Activated B cell treated with CpG ODN at 0.5 μM for 24 hours (primary cell): ENCODE data around the gene INCENP. TPM values are rescaled to one million over a fixed set of nuclear protein-coding genes. Genes with fewer than 3 reads are reported as not detected.

Source experiments
- ATAC-seq: fragments of 200-7000 bp; cut with Tn5 transposase; one replicate; pipeline ENCODE4 v1.10.0; 2021; ENCODE audit warnings: low read depth, mild to moderate bottlenecking, moderate library complexity
- CTCF ChIA-PET: fragments of 350-600 bp; sonication (Branson Sonifier 250); formaldehyde crosslinking; loops from one replicate; lab custom pipeline; 2021; ENCODE audit warnings: antibody characterized with exemption; lab: Charles Lee
- POLR2A ChIA-PET: fragments of 350-600 bp; sonication (Branson Sonifier 250); formaldehyde crosslinking; loops from one replicate; lab custom pipeline; 2021; ENCODE audit warnings: antibody characterized with exemption; lab: Charles Lee
- DNase-seq: peaks from one replicate; pipeline ENCODE4 v3.0.0; 2022
- H3K27ac Mint-ChIP-seq: one replicate; pipeline ENCODE4 v1.8.0; 2020; ENCODE audit warnings: mixed read lengths
- H3K27me3 Mint-ChIP-seq: one replicate; pipeline ENCODE4 v1.8.0; 2021; ENCODE audit warnings: mixed read lengths
- H3K36me3 Mint-ChIP-seq: one replicate; pipeline ENCODE4 v1.8.0; 2021; ENCODE audit warnings: low read depth, mixed read lengths
- H3K4me1 Mint-ChIP-seq: one replicate; pipeline ENCODE4 v1.8.0; 2021; ENCODE audit warnings: mixed read lengths
- H3K4me3 Mint-ChIP-seq: one replicate; pipeline ENCODE4 v1.8.0; 2020; ENCODE audit warnings: mild to moderate bottlenecking, mixed read lengths
- H3K9me3 Mint-ChIP-seq: one replicate; pipeline ENCODE4 v1.8.0; 2020; ENCODE audit warnings: mixed read lengths
- CTCF ChIP-seq: fragments of 200-600 bp; IDR thresholded peaks from one replicate; pipeline ENCODE4 v1.8.0; 2022; ENCODE audit warnings: antibody characterized with exemption, mild to moderate bottlenecking
- intact Hi-C: fragments of 100-400 bp; cut with micrococcal nuclease; formaldehyde crosslinking; loops from one replicate; pipeline ENCODE4 v1.15.1; 2024
- total RNA-seq: library from RNA; stranded (reverse); gene quantifications from 2 replicates; pipeline ENCODE4 v1.2.3, GENCODE V29; 2022

Gene INCENP
- total RNA-seq, 1 donor from 2014 or later: 34.8 TPM

GRCh38 chr11:62144641-62145255 is 20.9 kb downstream of the INCENP start:
- peaks cover 76% of the 10 kb centered on the region for H3K36me3 Mint-ChIP-seq
- TF ChIP-seq CTCF: no peak
- intact Hi-C loops: no loop called here
- POLR2A ChIA-PET: no interaction called here
- no peaks in the 10 kb centered on the region for H3K27me3 Mint-ChIP-seq
- no peaks in the 10 kb centered on the region for H3K9me3 Mint-ChIP-seq
- no peak overlapping the region for H3K27ac Mint-ChIP-seq
- no peak overlapping the region for H3K4me3 Mint-ChIP-seq
- ATAC-seq (no peak), DNase-seq (no peak)
- H3K4me1 Mint-ChIP-seq: no peaks in the 10 kb centered on the region
- CTCF ChIA-PET: no interaction called here

GRCh38 chr11:62145261-62145871 is 21.6 kb downstream of the INCENP start:
- H3K4me1 Mint-ChIP-seq: no peaks in the 10 kb centered on the region
- ChIA-PET POLR2A (no interaction called here), CTCF (no interaction called here)
- no peak for DNase-seq
- intact Hi-C loops: no loop called here
- peaks cover 77% of the 10 kb centered on the region for H3K36me3 Mint-ChIP-seq
- H3K9me3 Mint-ChIP-seq: no peaks in the 10 kb centered on the region
- ATAC-seq: no peak
- no peak overlapping the region for H3K27ac Mint-ChIP-seq
- H3K27me3 Mint-ChIP-seq: no peaks in the 10 kb centered on the region
- no peak for TF ChIP-seq CTCF
- H3K4me3 Mint-ChIP-seq: no peak overlapping the region

- ATAC-seq (no peak), DNase-seq (no peak)
- Mint-ChIP-seq H3K9me3 (no peaks in the 10 kb centered on the region), H3K4me1 (no peaks in the 10 kb centered on the region), H3K27me3 (no peaks in the 10 kb centered on the region), H3K36me3 (peaks cover 81% of the 10 kb centered on the region), H3K27ac (no peak overlapping the region), H3K4me3 (no peak overlapping the region)
- no peak for TF ChIP-seq CTCF
- POLR2A ChIA-PET: no interaction called here
- CTCF ChIA-PET: no interaction called here
- intact Hi-C loops: no loop called here
These were observed 22.8 kb downstream of the INCENP start for GRCh38 chr11:62146476-62147200.

- DNase-seq: no peak
These were observed 23.7 kb downstream of the INCENP start for GRCh38 chr11:62147545-62147944.

More at GRCh38 chr11:62147545-62147944, 23.7 kb downstream of the INCENP start:
- no peak for ATAC-seq
- Mint-ChIP-seq H3K4me3 (no peak overlapping the region), H3K36me3 (peaks cover 82% of the 10 kb centered on the region), H3K27ac (no peak overlapping the region), H3K27me3 (no peaks in the 10 kb centered on the region), H3K9me3 (no peaks in the 10 kb centered on the region), H3K4me1 (no peaks in the 10 kb centered on the region)
- intact Hi-C loops: no loop called here
- CTCF ChIA-PET: no interaction called here
- TF ChIP-seq CTCF: no peak
- POLR2A ChIA-PET: no interaction called here
